ENCODE results near the gene ANKAR.

DNA sequence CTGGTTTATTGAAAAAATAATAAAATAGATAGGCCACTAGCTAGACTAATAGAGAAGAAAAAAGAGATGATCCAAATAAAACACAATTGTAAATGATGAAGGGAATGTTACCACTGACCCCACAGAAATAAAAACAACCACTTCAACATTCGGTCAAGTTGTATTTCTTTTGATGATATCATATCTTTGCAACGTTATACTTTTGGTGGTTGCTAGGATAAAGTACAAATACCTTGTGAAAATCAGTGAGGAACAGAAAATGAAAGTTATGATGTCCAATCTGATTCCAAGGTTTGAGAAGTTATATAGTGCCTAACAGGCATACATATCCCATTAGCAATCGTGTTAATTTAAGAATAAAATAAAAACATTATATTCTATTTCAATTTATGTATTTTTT is 19.8 kb upstream of the ANKAR start:
- TF ChIP-seq GATA2 (IDR thresholded peaks at IDR 0.05; ENCODE audit: low read depth, low read length) (no peak), GATA3 (IDR thresholded peaks at IDR 0.05; ENCODE audit: low read depth, low read length) (no peak)

All from SH-SY5Y (cell line).